GM12874 (cell line): ENCODE results near the gene BCL2.

Source experiments
- CTCF ChIP-seq: IDR thresholded peaks from 2 replicates; pipeline ENCODE4 v1.5.1; 2011; ENCODE audit warnings: low read depth, mild to moderate bottlenecking, control low read depth, low read length, moderate library complexity; ENCODE audit not compliant: insufficient read depth

The BCL2 gene

GRCh38 chr18:63195326-63196159 lies 124.0 kb downstream of the BCL2 start:
- no peak for TF ChIP-seq CTCF

GRCh38 chr18:63192885-63193349 lies 126.7 kb downstream of the BCL2 start:
- TF ChIP-seq CTCF, result no peak

GRCh38 chr18:63192126-63192884 lies 127.3 kb downstream of the BCL2 start:
- TF ChIP-seq CTCF, result no peak

- no peak for TF ChIP-seq CTCF
These were observed 128.2 kb downstream of the BCL2 start for GRCh38 chr18:63191413-63191812.

GRCh38 chr18:63189817-63190216 lies 129.8 kb downstream of the BCL2 start:
- no peak for TF ChIP-seq CTCF

- no peak for TF ChIP-seq CTCF
These were observed 130.5 kb downstream of the BCL2 start for GRCh38 chr18:63189041-63189440.

- TF ChIP-seq CTCF, result no peak
These were observed 131.6 kb downstream of the BCL2 start for GRCh38 chr18:63187791-63188460.
